NCI-H345 (cell line): Measurements from ENCODE around the gene AP1G2.
"Not testable (repeated sequence)": the region's sequence is repeated elsewhere in the genome, so short reads cannot be mapped to it uniquely, and the experiment has no call there.

Experiments used
- DNase-seq: peaks from one replicate; lab custom pipeline; 2025; lab: John Stamatoyannopoulos, UW

AP1G2 gene

GRCh38 chr14:23538050-23538718 lies 29.4 kb downstream of the AP1G2 start:
- no peak for DNase-seq

- no peak for DNase-seq
Measured at GRCh38 chr14:23537351-23538049, 30.1 kb downstream of the AP1G2 start.

- not testable (repeated sequence) for DNase-seq
Measured at GRCh38 chr14:23536906-23537305, 30.7 kb downstream of the AP1G2 start.

- DNase-seq = no peak
Measured at GRCh38 chr14:23536494-23536893, 31.1 kb downstream of the AP1G2 start.

GRCh38 chr14:23535943-23536342 lies 31.6 kb downstream of the AP1G2 start:
- DNase-seq = no peak

- no peak for DNase-seq
Measured at GRCh38 chr14:23533652-23534435, 33.7 kb downstream of the AP1G2 start.

- no peak for DNase-seq
Measured at GRCh38 chr14:23532658-23533057, 34.9 kb downstream of the AP1G2 start.

- no peak for DNase-seq
Measured at GRCh38 chr14:23531391-23531790, 36.2 kb downstream of the AP1G2 start.

- no peak for DNase-seq
Measured at GRCh38 chr14:23530375-23531055, 37.1 kb downstream of the AP1G2 start.

GRCh38 chr14:23529016-23529415 lies 38.6 kb downstream of the AP1G2 start:
- no peak for DNase-seq

- DNase-seq = no peak
Measured at GRCh38 chr14:23528555-23528954, 39.0 kb downstream of the AP1G2 start.

GRCh38 chr14:23525611-23526010 lies 42.0 kb downstream of the AP1G2 start:
- DNase-seq = no peak

- no peak for DNase-seq
Measured at GRCh38 chr14:23524954-23525353, 42.6 kb downstream of the AP1G2 start.

- DNase-seq = no peak
Measured at GRCh38 chr14:23523229-23524016, 44.2 kb downstream of the AP1G2 start.

- no peak for DNase-seq
Measured at GRCh38 chr14:23522643-23523198, 44.9 kb downstream of the AP1G2 start.

- DNase-seq = no peak
Measured at GRCh38 chr14:23521785-23522640, 45.6 kb downstream of the AP1G2 start.

- DNase-seq = no peak
Measured at GRCh38 chr14:23520899-23521533, 46.6 kb downstream of the AP1G2 start.

- DNase-seq = no peak
Measured at GRCh38 chr14:23518709-23519108, 48.9 kb downstream of the AP1G2 start.

- no peak for DNase-seq
Measured at GRCh38 chr14:23517650-23518326, 49.8 kb downstream of the AP1G2 start.
